Hepatocyte (in vitro differentiated cells): ENCODE data around the gene TASP1.

Experiments used
- CTCF ChIP-seq: fragments of 200-600 bp; sonication (generic); IDR thresholded peaks from 2 replicates; pipeline ENCODE4 v1.5.1; 2016; ENCODE audit warnings: antibody characterized with exemption, mild to moderate bottlenecking; ENCODE audit not compliant: poor library complexity
- EZH2 ChIP-seq: fragments of 200-600 bp; sonication (generic); IDR thresholded peaks from 2 replicates; pipeline ENCODE4 v1.6.1; 2016; ENCODE audit warnings: antibody characterized with exemption, mild to moderate bottlenecking, borderline replicate concordance
- EZH2phosphoT487 ChIP-seq: fragments of 200-600 bp; sonication (generic); IDR thresholded peaks from one replicate; pipeline ENCODE4 v1.6.1; 2018; ENCODE audit warnings: antibody characterized with exemption, mild to moderate bottlenecking, low read depth, moderate library complexity; ENCODE audit not compliant: unreplicated experiment, severe bottlenecking

- no peak for TF ChIP-seq EZH2
- TF ChIP-seq CTCF, result no peak
- no peak for TF ChIP-seq EZH2phosphoT487
Measured at GRCh38 chr20:13340088-13340487, 298.6 kb downstream of the TASP1 start.
